Measurements from ENCODE around the gene CATSPERD.

DNA sequence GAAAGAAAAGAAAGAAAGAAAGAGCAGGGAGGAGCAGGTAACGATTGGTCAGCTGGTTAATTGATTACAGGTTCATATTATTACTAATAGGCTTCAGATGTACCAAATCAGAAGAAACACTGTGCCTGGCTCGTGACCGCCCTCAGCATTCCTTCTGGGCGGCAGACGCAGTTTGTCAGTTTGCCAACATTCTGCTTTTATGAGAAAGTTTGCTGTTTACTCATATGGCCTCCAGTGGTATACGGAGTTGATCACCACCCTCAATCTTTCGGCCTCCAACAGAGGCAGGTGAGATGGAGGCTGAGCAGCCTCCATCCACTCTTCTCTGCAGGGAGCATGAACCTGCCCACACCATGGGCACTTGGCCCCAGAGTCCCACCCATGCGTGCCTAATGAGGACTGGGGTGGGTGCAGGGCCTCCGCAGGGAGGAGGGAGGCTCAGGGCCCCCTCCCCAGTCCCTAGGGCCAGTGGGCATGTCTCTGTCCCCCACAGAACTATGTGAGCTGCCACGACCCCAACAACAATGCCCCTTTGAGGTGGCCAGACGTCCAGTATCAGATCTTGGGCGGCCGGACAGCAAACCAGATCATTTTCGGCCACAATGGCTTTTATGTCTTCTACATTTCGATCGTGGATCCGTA, 55.4 kb downstream of the CATSPERD start:
- TF ChIP-seq CTCF (optimal IDR thresholded peaks at IDR 0.05 in 1 of 3, IDR thresholded peaks at IDR 0.05 in 1 of 3, conservative IDR thresholded peaks at IDR 0.05 in 1 of 3; ENCODE audit: extremely low read depth in 1 of 3, insufficient read depth in 2 of 3, low read length in 3 of 3) (no peak), EZH2 (IDR thresholded peaks at IDR 0.05; ENCODE audit: low read length) (no peak)
